ENCODE data around the gene USF3. TPM values are rescaled to one million over a fixed set of nuclear protein-coding genes. Genes with fewer than 3 reads are reported as not detected.

USF3 gene
- total and polyA plus RNA-seq, 3 donors from 2014 or later, result 8.6 to 25.4 (median 22.7) TPM

DNA sequence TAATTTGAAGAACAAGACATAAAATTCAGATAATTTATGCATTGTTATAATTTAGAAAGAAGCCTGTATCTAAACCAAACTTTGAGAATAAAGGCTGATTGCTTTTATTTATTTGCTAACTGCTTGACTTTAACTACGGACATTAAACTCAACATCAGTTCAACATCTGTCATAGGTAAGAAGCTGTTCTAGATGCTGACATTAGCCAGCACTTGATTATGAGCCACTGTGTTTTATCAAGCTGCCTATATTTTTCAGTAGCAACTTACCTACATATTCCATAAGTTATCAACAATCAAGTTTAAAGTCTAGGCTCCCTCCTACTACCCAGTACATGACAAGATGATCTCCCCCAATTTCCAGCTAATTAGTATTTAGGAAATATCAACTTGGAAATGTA lies 42.1 kb downstream of the USF3 start:
- Histone ChIP-seq H3K36me3 (ENCODE audit: low read depth, missing control alignments) (no peaks in the 10 kb centered on the region), H3K27me3 (no peaks in the 10 kb centered on the region), H3K4me1 (no peaks in the 10 kb centered on the region), H3K27ac (no peak overlapping the region), H3K4me3 (no peak overlapping the region), H3K9me3 (no peaks in the 10 kb centered on the region)
- TF ChIP-seq, protein P1, sequence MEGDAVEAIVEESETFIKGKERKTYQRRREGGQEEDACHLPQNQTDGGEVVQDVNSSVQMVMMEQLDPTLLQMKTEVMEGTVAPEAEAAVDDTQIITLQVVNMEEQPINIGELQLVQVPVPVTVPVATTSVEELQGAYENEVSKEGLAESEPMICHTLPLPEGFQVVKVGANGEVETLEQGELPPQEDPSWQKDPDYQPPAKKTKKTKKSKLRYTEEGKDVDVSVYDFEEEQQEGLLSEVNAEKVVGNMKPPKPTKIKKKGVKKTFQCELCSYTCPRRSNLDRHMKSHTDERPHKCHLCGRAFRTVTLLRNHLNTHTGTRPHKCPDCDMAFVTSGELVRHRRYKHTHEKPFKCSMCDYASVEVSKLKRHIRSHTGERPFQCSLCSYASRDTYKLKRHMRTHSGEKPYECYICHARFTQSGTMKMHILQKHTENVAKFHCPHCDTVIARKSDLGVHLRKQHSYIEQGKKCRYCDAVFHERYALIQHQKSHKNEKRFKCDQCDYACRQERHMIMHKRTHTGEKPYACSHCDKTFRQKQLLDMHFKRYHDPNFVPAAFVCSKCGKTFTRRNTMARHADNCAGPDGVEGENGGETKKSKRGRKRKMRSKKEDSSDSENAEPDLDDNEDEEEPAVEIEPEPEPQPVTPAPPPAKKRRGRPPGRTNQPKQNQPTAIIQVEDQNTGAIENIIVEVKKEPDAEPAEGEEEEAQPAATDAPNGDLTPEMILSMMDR (IDR thresholded peaks at IDR 0.05), result no peak
- no peak for TF ChIP-seq POLR2A (IDR thresholded peaks at IDR 0.05)
- intact Hi-C loops (cut with DNase I; ENCODE audit: low total_unique reads), result no loop called here
- no peak for DNase-seq
- 82 to 84% methylated on average over 1 of the region's 1 CpG for WGBS, 2 donors

DNA sequence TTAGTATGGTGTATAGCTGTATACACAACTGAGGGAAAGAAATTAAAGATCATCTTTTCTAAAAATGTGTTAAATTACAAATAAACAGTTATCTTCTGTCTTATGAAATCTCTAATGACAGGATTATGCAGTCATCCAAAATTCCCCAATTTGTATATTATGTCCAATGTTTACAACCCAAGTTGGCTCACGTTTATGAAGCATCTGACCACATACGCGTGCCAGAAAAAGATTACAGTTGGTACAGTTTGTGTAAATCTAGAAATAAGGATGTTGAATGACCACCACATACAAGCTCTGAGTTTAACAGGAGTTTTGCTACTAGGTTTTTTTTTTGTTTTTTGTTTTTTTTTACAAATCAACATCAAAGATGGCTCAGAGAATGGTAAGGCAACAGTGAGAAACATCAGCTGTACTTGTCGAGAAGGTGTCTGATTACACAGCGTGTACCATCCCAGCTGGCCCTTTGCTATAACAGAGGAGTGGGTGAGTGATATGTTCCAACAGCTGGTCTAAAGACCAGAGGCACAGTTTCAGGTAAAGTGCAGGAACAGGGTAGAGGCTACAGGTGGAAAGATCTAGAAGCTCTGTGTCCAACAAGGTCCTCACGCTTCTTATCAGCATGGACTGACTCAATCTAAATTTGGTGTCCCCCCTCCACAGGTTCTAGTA lies 47.1 kb downstream of the USF3 start:
- 75 to 81% methylated on average over 6 of the region's 6 CpGs for WGBS, 2 donors
- TF ChIP-seq POLR2A (IDR thresholded peaks at IDR 0.05), result no peak
- TF ChIP-seq, protein P1 (IDR thresholded peaks at IDR 0.05), result no peak
- Histone ChIP-seq H3K4me3 (no peak overlapping the region), H3K27me3 (no peaks in the 10 kb centered on the region), H3K4me1 (no peaks in the 10 kb centered on the region), H3K27ac (no peak overlapping the region), H3K36me3 (ENCODE audit: low read depth, missing control alignments) (no peaks in the 10 kb centered on the region), H3K9me3 (no peaks in the 10 kb centered on the region)
- DNase-seq, result no peak
- intact Hi-C loops (cut with DNase I; ENCODE audit: low total_unique reads), result no loop called here

DNA sequence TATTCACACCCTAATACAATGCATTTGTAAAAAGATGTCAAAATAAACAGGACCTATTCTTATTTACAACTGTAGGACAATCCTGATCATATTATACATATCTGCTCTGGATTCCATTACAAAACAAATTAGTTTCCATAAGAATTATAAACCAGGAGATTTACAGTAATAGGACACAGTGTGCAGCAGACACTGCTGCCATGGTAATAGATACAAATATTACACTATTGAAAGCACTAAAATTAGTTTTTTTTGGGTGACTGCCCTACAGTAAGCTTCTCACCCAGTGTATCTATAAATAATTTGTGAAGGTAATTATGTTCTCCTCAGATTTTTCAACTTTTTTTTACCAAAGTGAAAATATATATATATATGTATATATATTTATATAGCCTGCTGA lies 47.9 kb downstream of the USF3 start:
- H3K4me1 ChIP-seq, result no peaks in the 10 kb centered on the region
- no peaks in the 10 kb centered on the region for H3K9me3 ChIP-seq
- no peak overlapping the region for H3K4me3 ChIP-seq
- no peak for DNase-seq
- no peaks in the 10 kb centered on the region for H3K27me3 ChIP-seq
- TF ChIP-seq, protein P1 (IDR thresholded peaks at IDR 0.05), result no peak
- no peak for TF ChIP-seq POLR2A (IDR thresholded peaks at IDR 0.05)
- H3K36me3 ChIP-seq (ENCODE audit: low read depth, missing control alignments), result no peaks in the 10 kb centered on the region
- no peak overlapping the region for H3K27ac ChIP-seq
- intact Hi-C loops (cut with DNase I; ENCODE audit: low total_unique reads), result no loop called here

DNA sequence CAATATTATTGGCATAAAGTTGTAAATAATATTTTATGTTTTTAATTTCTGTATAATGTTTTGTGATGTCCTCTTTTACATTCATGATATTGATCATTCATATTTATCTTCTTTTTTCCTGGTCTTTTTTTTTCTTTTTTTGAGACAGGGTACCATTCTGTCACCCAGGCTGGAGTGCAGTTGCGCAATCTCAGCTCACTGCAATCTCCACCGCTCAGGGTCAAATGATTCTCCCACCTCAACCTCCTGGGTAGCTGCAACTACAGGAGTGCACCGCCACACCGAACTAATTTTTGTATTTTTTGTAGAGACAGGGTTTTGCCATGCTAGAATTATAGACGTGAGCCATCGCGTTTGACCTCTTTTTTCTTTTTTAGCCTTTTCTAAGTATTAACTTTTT lies 52.9 kb downstream of the USF3 start:
- H3K27me3 ChIP-seq, result no peaks in the 10 kb centered on the region
- no peaks in the 10 kb centered on the region for H3K9me3 ChIP-seq
- H3K36me3 ChIP-seq (ENCODE audit: low read depth, missing control alignments), result no peaks in the 10 kb centered on the region
- no peak for DNase-seq
- TF ChIP-seq, protein P1 (IDR thresholded peaks at IDR 0.05), result no peak
- TF ChIP-seq POLR2A (IDR thresholded peaks at IDR 0.05), result no peak
- intact Hi-C loops (cut with DNase I; ENCODE audit: low total_unique reads), result no loop called here
- no peak overlapping the region for H3K27ac ChIP-seq
- WGBS, 2 donors, result 96 to 97% methylated on average over 7 of the region's 7 CpGs
- H3K4me1 ChIP-seq, result no peaks in the 10 kb centered on the region
- H3K4me3 ChIP-seq, result no peak overlapping the region

DNA sequence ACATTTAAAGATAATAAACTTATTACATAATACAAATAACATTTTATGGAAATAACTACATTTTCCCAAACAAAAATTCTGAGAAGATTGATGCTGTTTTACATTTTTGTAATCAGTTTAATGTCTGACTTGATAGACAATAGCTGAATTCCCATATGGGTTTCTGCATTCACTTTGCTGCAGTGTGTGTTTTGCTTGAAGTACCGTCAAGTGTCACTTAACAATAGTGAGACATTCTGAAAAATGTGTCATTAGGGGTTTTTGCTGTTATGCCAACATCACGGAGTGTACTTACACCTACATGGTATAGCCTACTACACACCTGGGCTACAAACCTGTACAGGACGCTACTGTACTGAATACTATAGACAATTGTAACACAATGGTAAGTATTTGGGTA lies 57.5 kb downstream of the USF3 start:
- H3K27ac ChIP-seq, result no peak overlapping the region
- H3K4me3 ChIP-seq, result no peak overlapping the region
- no peaks in the 10 kb centered on the region for H3K9me3 ChIP-seq
- intact Hi-C loops (cut with DNase I; ENCODE audit: low total_unique reads), result no loop called here
- H3K36me3 ChIP-seq (ENCODE audit: low read depth, missing control alignments), result no peaks in the 10 kb centered on the region
- no peaks in the 10 kb centered on the region for H3K27me3 ChIP-seq
- no peaks in the 10 kb centered on the region for H3K4me1 ChIP-seq
- WGBS, 2 donors, result 94 to 97% methylated on average over 3 of the region's 3 CpGs
- no peak for DNase-seq
- no peak for TF ChIP-seq POLR2A (IDR thresholded peaks at IDR 0.05)
- TF ChIP-seq, protein P1 (IDR thresholded peaks at IDR 0.05), result no peak
